Vagina (tissue), 2 donors: ENCODE data around the gene SPTLC1. TPM values are rescaled to one million over a fixed set of nuclear protein-coding genes. Genes with fewer than 3 reads are reported as not detected.
A peak's percentile ranks its signal among the peaks of the same experiment; 100 is the strongest.
"Not testable (repeated sequence)": the region's sequence is repeated elsewhere in the genome, so short reads cannot be mapped to it uniquely, and the experiment has no call there.

Source experiments
- DNase-seq, 2 donors: peaks; one replicate each; pipeline ENCODE4 v3.0.0-alpha.2; 2017; ENCODE audit errors: extremely low spot score in 2 of 2
- H3K27ac ChIP-seq: fragments of 200-600 bp; sonication (generic); one replicate; pipeline ENCODE4 v1.5.1; 2019
- H3K27me3 ChIP-seq: fragments of 200-600 bp; sonication (generic); one replicate; pipeline ENCODE4 v1.5.1; 2019
- H3K36me3 ChIP-seq, 2 donors: fragments of 200-600 bp; sonication (generic); one replicate each; pipeline ENCODE4 v1.5.1; 2017 to 2019
- H3K4me1 ChIP-seq: fragments of 200-600 bp; sonication (generic); one replicate; pipeline ENCODE4 v1.5.1; 2019
- H3K4me3 ChIP-seq, 2 donors: fragments of 200-600 bp; sonication (generic); 1 replicate in 1 of 2; 2 replicates in 1 of 2; pipeline ENCODE4 v1.5.1; 2016 to 2019
- H3K9me3 ChIP-seq: fragments of 200-600 bp; sonication (generic); one replicate; pipeline ENCODE4 v1.5.1; 2019
- POLR2A ChIP-seq, 2 donors: fragments of 450-650 bp; IDR thresholded peaks; one replicate each; pipeline ENCODE4 v1.6.1; 2017; ENCODE audit warnings: antibody characterized with exemption in 2 of 2, mild to moderate bottlenecking in 2 of 2, moderate library complexity in 2 of 2
- POLR2AphosphoS5 ChIP-seq, 2 donors: sonication (generic); formaldehyde crosslinking; IDR thresholded peaks; one replicate each; pipeline ENCODE4 v1.9.0; 2017; ENCODE audit warnings: antibody characterized with exemption in 2 of 2, mild to moderate bottlenecking in 2 of 2, low read depth in 1 of 2; ENCODE audit not compliant: insufficient read depth in 1 of 2
- intact Hi-C: fragments of 100-400 bp; cut with DNase I; formaldehyde crosslinking; loops from one replicate; pipeline ENCODE4 v1.15.1; 2023
- total RNA-seq: library from RNA; depleted of rRNA; stranded (reverse); fragments of >200 nt; gene quantifications from one replicate; pipeline ENCODE4 v1.2.3, GENCODE V29; 2016
- TF ChIP-seq, protein P1 (sequence below), 3 experiments: fragments of 450-650 bp in 2 of 3; fragments of 200-600 bp in 1 of 3; sonication (generic) in 1 of 3; IDR thresholded peaks; one replicate each; pipeline ENCODE4 v1.5.1; 2017 to 2019; ENCODE audit warnings: antibody characterized with exemption in 3 of 3, mild to moderate bottlenecking in 2 of 3, moderate library complexity in 2 of 3

SPTLC1 gene
- total RNA-seq, 1 donor from 2014 or later = 68.5 TPM

DNA sequence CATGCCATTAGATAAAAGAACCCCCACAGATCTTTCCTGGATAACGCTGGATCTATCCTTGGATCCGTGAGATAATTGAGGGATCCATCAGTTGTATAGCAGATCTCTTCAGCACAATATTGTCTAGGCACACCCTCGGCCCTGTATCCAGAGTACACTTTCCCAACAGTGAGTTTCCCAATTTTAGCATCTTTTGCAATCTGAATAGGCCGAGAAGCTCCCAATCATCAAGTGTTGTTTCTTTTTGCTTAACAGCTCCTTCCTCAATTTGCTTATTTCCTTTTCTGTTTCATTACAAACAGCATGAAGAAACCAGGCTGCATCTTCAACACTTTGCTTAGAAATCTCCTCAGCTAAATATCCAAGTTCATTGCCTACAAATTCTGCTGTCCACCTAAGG, 4.4 kb upstream of the SPTLC1 start:
- Histone ChIP-seq H3K4me1 (peaks cover under 1% of the 10 kb centered on the region), H3K27ac (no peak overlapping the region), H3K9me3 (no peaks in the 10 kb centered on the region), H3K27me3 (no peaks in the 10 kb centered on the region), H3K4me3 (no peak overlapping the region), H3K36me3 (no peaks in the 10 kb centered on the region)
- no peak for DNase-seq
- TF ChIP-seq POLR2A (IDR thresholded peaks at IDR 0.05) (no peak), POLR2AphosphoS5 (IDR thresholded peaks at IDR 0.05; ENCODE audit: insufficient read depth in 1 of 2, low read depth in 1 of 2) (no peak)
- TF ChIP-seq, protein P1, sequence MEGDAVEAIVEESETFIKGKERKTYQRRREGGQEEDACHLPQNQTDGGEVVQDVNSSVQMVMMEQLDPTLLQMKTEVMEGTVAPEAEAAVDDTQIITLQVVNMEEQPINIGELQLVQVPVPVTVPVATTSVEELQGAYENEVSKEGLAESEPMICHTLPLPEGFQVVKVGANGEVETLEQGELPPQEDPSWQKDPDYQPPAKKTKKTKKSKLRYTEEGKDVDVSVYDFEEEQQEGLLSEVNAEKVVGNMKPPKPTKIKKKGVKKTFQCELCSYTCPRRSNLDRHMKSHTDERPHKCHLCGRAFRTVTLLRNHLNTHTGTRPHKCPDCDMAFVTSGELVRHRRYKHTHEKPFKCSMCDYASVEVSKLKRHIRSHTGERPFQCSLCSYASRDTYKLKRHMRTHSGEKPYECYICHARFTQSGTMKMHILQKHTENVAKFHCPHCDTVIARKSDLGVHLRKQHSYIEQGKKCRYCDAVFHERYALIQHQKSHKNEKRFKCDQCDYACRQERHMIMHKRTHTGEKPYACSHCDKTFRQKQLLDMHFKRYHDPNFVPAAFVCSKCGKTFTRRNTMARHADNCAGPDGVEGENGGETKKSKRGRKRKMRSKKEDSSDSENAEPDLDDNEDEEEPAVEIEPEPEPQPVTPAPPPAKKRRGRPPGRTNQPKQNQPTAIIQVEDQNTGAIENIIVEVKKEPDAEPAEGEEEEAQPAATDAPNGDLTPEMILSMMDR (IDR thresholded peaks at IDR 0.05) = no peak
- intact Hi-C loops = no loop called here

DNA sequence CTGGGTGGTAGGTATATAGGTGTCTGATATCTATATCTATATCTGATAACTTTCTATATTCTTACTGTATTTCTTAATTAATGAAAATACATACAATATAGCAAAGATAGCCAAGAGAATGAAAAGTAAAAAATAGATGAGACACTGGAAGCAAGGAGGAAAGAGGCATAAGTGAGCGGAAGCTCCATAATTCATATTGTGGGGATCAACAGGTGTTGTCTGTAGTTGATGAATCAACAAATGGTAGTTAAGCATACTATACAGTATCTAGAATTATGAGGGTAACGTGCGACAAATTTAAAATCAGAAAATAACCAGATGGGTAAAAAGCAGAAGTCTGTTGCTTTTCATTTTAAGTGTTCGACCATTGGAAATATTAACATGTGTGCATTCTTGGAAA, 7.1 kb downstream of the SPTLC1 start:
- TF ChIP-seq POLR2A (IDR thresholded peaks at IDR 0.05) (no peak), POLR2AphosphoS5 (IDR thresholded peaks at IDR 0.05; ENCODE audit: insufficient read depth in 1 of 2, low read depth in 1 of 2) (no peak)
- TF ChIP-seq, protein P1 (IDR thresholded peaks at IDR 0.05) = no peak
- intact Hi-C loops = no loop called here
- H3K36me3 ChIP-seq = peaks cover 0 to 47% of the 10 kb centered on the region in 2 donors

DNA sequence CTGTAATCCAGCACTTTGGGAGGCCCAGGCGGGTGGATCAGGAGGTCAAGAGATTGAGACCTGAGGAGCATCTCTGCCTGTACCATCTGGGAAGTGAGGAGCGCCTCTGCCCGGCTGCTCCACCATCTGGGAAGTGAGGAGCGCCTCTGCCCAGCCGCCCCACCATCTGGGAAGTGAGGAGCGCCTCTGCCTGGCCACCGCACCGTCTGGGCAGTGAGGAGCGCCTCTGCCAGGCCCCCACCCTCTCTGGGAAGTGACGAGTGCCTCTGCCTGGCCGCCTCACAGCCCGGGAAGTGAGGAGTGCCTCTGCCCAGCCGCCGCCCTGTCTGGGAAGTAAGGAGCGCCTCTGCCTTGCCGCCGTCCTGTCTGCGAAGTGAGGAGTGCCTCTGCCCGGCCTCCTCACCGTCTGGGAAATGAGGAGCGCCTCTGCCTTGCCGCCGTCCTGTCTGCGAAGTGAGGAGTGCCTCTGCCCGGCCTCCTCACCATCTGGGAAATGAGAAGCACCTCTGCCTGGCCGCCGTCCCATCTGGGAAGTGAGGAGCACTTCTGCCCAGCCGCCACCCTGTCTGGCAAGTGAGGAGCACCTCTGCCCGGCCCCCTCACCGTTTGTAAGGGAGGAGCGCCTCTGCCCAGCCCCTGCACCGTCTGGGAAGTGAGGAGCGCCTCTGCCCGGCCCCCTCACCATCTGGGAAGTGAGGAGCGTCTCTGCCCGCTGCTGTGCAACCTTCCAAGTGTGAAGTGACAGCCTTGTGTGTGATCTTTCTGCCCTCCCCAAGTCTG, 9.6 kb downstream of the SPTLC1 start:
- H3K4me3 ChIP-seq, H3K27me3 ChIP-seq, H3K4me1 ChIP-seq, DNase-seq, H3K27ac ChIP-seq, H3K9me3 ChIP-seq, intact Hi-C loops: not testable (repeated sequence)
- peaks cover 0 to 35% of the 10 kb centered on the region in 2 donors for H3K36me3 ChIP-seq

More for the DNA sequence above, 7.1 kb downstream of the SPTLC1 start:
- no peak for DNase-seq
- no peak overlapping the region for H3K4me3 ChIP-seq
- no peaks in the 10 kb centered on the region for H3K9me3 ChIP-seq
- no peak overlapping the region for H3K27ac ChIP-seq
- H3K27me3 ChIP-seq = no peaks in the 10 kb centered on the region
- peaks cover 16% of the 10 kb centered on the region for H3K4me1 ChIP-seq

DNA sequence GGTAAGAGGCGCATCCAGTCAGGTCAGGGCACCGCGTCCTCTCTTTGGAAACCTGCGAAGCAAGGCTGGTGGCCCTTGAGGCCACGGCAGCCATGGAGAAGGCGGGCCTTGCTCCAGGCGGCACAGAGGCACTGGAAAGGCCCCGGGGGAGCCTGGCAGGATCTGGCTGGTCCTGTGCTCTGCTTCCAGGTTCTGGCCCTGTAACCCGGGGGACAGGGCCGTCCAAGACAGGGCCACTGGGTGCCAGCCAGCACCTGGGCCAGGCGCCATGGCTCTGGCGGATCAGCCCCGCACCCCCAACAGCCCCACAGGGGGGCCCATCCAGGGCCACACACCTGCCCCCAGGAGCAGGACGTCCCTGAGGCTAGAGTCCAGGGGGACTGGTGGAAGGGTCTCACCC, 11.6 kb downstream of the SPTLC1 start:
- H3K9me3 ChIP-seq, H3K27ac ChIP-seq, H3K4me1 ChIP-seq, H3K4me3 ChIP-seq, intact Hi-C loops, DNase-seq, H3K27me3 ChIP-seq: not testable (repeated sequence)
- H3K36me3 ChIP-seq = peaks cover 0 to 35% of the 10 kb centered on the region in 2 donors

DNA sequence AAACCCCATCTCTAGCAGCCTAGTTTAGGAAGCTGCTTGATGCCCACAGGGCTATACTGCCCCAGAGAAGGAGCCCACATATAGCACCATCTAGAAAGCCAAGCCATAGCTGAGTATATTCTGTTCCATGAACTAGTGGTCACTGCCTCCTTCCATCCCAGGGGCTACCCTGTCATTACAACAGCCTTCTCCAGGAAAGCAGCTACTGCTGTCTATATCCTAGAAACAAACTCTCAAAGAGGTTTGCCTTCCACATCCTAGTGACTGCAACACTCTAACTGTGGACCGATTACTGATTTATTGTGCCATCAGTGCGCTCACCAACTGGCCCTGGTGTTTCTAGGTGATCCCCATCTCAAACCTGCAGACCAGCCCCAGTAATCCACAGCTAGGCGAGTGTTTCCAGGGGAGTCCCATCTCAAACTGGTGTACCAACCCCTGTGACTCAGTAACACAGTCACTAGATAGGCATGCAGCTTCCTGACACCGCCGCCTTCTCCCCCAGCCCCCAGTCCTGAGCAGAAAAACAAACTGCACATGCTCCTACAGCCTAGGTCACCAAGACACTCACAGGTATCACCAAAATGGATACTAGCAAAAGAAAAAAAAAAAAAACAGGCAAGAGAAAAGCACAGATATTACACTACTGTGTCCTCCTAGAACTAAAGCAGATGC, 14.8 kb downstream of the SPTLC1 start:
- TF ChIP-seq POLR2A (IDR thresholded peaks at IDR 0.05) (no peak), POLR2AphosphoS5 (IDR thresholded peaks at IDR 0.05; ENCODE audit: insufficient read depth in 1 of 2, low read depth in 1 of 2) (no peak)
- TF ChIP-seq, protein P1 (IDR thresholded peaks at IDR 0.05) = no peak
- Histone ChIP-seq H3K27me3 (no peaks in the 10 kb centered on the region), H3K27ac (no peak overlapping the region), H3K4me3 (no peak overlapping the region), H3K4me1 (peaks cover 14% of the 10 kb centered on the region), H3K36me3 (peaks cover 0 to 19% of the 10 kb centered on the region in 2 donors), H3K9me3 (no peaks in the 10 kb centered on the region)
- intact Hi-C loops = no loop called here
- DNase-seq = no peak

DNA sequence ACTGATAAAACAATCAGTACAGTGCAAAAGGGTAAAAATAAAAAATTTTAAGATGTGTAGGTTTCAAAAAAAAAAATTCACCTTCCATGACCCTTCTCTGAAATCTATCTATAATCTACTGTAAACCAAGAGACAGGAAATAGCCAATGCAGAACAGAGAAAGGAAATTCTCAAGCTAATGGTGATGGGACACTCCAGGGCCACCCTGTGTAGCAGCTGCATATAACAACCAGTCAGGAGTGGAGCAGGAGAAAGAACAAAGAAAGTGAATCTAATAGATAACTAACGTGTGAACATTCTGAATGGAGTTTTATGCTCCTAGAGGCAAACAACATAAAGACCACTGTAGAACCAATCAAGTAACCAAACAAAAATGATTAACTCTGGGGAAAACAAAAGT, 16.6 kb downstream of the SPTLC1 start:
- Histone ChIP-seq H3K4me3 (peak overlapping the region in 1 of 2 donors; percentile 32), H3K27ac (no peak overlapping the region), H3K27me3 (no peaks in the 10 kb centered on the region), H3K4me1 (peaks cover 14% of the 10 kb centered on the region), H3K36me3 (peaks cover 0 to 7% of the 10 kb centered on the region in 2 donors), H3K9me3 (no peaks in the 10 kb centered on the region)
- intact Hi-C loops = no loop called here
- no peak for TF ChIP-seq POLR2A (IDR thresholded peaks at IDR 0.05)
- DNase-seq = no peak
